SJCRH30 (cell line): Measurements from ENCODE around the gene KRT80. TPM values are rescaled to one million over a fixed set of nuclear protein-coding genes. Genes with fewer than 3 reads are reported as not detected.

ENCODE experiments used
- DNase-seq, 2 experiments: peaks; one replicate each; pipeline ENCODE4 v3.0.0-alpha.2; 2015 to 2020
- H3K27ac ChIP-seq: fragments of 250-450 bp; sonication (Bioruptor Pico); 2 replicates; pipeline ENCODE4 v1.5.1; 2020; ENCODE audit warnings: mild to moderate bottlenecking, moderate library complexity
- H3K27me3 ChIP-seq: fragments of 250-450 bp; sonication (Bioruptor Pico); 2 replicates; pipeline ENCODE4 v1.5.1; 2020; ENCODE audit warnings: mild to moderate bottlenecking, moderate library complexity
- H3K36me3 ChIP-seq: fragments of 250-450 bp; sonication (Bioruptor Pico); 2 replicates; pipeline ENCODE4 v1.5.1; 2020; ENCODE audit warnings: mild to moderate bottlenecking, moderate library complexity
- H3K4me1 ChIP-seq: fragments of 250-450 bp; sonication (Bioruptor Pico); 2 replicates; pipeline ENCODE4 v1.5.1; 2020; ENCODE audit warnings: mild to moderate bottlenecking, moderate library complexity
- H3K4me3 ChIP-seq: fragments of 250-450 bp; sonication (Bioruptor Pico); 2 replicates; pipeline ENCODE4 v1.5.1; 2020; ENCODE audit warnings: mild to moderate bottlenecking, moderate library complexity
- H3K9me3 ChIP-seq: fragments of 250-450 bp; sonication (Bioruptor Pico); replicated peaks from 2 replicates; pipeline ENCODE4 v1.5.1; 2020; ENCODE audit warnings: mild to moderate bottlenecking, moderate library complexity
- total RNA-seq: library from RNA; depleted of rRNA; stranded (reverse); fragments of >200 nt; shearing (Covaris generic); gene quantifications from 2 replicates; pipeline ENCODE4 v1.2.3, GENCODE V29; 2014; rRNA removed

KRT80 gene
- total RNA-seq, 1 experiment from 2014 or later: 45.7 TPM

DNA sequence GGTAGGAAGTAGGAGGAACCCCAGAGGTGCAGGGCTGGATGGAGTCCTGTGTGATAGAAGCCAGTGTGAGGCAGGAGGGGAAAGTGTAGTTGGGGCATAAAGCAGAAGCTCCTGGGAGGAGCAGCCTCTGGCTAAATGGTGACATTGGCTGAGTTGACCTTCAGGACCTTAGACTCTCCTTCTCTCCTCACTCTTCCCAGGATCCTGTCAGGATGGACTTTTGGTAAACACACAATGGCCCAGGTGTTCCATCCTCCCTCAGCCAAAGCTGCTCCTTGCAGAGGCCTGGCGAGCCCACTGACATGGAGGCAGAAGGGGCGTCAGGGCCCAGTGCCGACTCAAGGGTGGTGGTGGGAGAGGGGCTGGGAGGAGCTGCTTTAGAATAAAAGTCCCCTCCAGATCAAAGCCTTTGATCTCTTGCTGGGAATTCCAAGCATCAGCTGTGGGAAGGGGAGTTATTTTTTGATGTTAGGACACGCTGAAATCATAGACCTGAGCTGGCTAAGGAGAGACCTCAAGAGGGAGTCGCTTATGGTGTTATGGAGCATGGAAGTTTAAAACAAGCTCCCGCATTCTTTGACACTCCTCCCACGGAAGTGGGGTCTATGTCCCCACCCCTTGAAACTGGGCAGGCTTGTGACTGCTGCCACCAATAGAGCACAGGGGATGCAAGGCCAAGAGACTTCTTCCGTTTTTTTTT, 68.2 kb downstream of the KRT80 start:
- Histone ChIP-seq H3K27me3 (peaks cover 24% of the 10 kb centered on the region), H3K4me1 (peaks cover 14% of the 10 kb centered on the region; the same call in 1 of the 2 replicates), H3K4me3 (no peak overlapping the region), H3K27ac (no peak overlapping the region), H3K9me3 (no peaks in the 10 kb centered on the region), H3K36me3 (no peaks in the 10 kb centered on the region)
- DNase-seq: no peak

DNA sequence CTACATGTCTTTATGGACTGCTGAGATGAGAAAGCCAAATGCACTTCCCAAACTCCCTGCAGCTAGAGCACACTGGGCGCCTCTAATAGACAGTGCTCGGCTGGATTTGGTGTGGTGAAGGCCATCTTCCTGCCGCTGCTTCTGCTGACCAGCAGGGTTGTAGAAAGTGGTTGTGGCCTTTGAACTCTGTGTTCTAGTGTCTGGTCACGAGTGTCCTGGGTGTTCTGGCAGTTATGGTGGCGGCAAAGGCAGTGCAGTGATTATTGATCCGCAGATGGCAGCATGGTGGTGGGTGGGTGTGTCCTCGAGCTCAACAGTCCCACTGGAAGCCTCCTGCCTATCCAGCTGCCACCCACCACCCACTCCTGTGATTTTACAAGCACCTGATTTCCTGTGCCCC, 68.9 kb downstream of the KRT80 start:
- no peaks in the 10 kb centered on the region for H3K9me3 ChIP-seq
- DNase-seq: no peak

DNA sequence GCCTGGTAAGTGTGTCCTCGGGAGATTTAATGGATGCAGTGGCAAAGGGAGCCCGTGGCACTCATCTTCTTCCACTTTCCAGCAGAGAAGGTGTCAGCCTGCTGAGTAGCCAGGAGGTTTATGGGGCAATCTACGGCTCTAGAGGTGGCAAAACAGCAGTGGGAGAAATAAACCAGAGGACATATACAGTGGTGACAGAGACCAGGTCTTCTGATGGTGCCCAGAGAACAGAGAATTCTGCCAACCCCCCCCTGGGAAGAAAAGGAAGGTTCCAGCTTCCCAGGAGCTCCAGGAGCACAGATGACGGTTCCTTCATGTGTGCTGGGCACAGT, 69.3 kb downstream of the KRT80 start:
- H3K4me1 ChIP-seq: peaks cover 14% of the 10 kb centered on the region; the same call in 1 of the 2 replicates
- DNase-seq: no peak
- H3K9me3 ChIP-seq: no peaks in the 10 kb centered on the region
- H3K4me3 ChIP-seq: no peak overlapping the region
- no peak overlapping the region for H3K27ac ChIP-seq
- peaks cover 24% of the 10 kb centered on the region for H3K27me3 ChIP-seq
- H3K36me3 ChIP-seq: no peaks in the 10 kb centered on the region

More for the DNA sequence above, 68.9 kb downstream of the KRT80 start:
- no peak overlapping the region for H3K4me3 ChIP-seq
- peaks cover 14% of the 10 kb centered on the region; the same call in 1 of the 2 replicates for H3K4me1 ChIP-seq
- no peak overlapping the region for H3K27ac ChIP-seq
- peaks cover 24% of the 10 kb centered on the region for H3K27me3 ChIP-seq
- H3K36me3 ChIP-seq: no peaks in the 10 kb centered on the region

DNA sequence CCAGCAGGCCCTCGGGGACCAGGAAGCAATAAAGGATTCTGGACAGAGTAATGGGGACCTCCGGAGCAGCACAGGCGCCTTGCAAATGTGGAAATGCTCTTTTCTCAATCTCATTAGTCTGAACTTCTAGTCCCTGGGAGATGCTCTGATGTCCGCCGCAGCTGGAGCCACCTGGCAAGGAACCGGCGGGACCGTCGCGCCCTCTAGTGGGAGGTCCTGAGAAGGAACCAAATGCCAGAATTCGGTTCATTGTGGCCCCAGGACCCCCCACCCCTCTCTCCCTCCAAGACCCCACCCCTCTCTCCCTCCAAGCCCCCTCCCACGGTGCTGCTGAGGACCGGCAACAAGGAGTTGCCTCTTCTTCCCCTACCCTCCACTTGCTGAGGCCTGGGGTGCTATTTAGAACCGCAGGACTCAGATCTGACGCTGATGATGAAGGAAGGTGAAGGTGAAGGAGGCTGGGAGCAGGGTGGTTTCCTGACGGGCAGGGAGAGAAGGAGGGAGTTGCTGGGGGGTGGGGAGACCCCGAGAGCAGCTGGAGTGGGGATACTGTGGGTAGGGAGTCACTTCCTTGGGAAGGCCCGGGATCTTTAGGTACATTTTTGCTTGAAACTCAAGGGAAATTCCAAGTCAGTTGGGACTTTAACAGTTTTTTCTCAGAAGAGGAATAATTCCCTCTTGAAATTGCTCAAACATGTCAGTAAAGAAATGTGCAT, 69.8 kb downstream of the KRT80 start:
- H3K4me1 ChIP-seq: peaks cover 14% of the 10 kb centered on the region; the same call in 1 of the 2 replicates
- H3K9me3 ChIP-seq: no peaks in the 10 kb centered on the region
- peak; percentile 64 to 77 for DNase-seq
- no peaks in the 10 kb centered on the region for H3K36me3 ChIP-seq
- no peak overlapping the region for H3K4me3 ChIP-seq
- H3K27ac ChIP-seq: no peak overlapping the region
- peaks cover 24% of the 10 kb centered on the region for H3K27me3 ChIP-seq

DNA sequence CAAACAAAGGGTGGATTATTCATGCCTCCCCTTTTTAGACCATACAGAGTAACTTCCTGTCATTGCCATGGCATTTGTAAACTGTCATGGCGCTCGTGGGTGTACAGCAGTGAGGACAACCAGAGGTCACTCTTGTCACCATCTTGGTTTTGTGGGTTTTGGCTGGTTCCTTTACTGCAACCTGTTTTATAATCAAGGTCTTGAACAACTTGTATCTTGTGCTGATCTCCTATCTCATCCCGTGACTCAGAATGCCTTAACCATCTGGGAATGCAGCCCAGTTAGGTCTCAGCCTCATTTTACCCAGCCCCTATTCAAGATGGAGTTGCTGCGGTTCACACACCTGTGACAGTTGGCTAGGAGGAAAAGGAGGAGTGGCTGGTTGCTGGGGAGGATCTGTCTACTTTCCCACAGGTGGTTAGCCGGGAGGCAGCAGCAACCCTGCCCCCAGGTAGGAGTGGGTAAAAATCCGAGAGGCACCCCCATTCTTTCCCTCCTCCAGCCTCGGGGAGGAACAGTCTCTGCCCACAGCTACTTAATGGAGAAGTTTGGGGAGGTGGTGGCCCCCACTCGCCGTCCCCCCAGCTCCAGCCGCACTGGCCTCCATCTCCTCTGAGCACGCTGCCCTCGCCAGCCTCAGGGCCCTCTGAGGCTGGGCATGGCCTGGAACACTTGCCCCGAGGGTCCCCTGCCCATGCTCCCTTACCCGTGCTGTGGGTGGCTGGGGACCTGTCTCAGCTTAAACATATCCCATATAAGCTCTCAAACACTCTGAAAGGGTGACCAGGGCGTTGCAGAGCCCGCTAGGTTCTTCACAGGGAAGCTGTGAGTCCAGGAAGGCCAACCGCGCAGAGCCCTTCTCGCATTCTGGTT, 70.6 kb downstream of the KRT80 start:
- Histone ChIP-seq H3K27ac (no peak overlapping the region), H3K9me3 (no peaks in the 10 kb centered on the region), H3K4me1 (peaks cover 7% of the 10 kb centered on the region; the same call in 1 of the 2 replicates), H3K36me3 (no peaks in the 10 kb centered on the region), H3K4me3 (no peak overlapping the region), H3K27me3 (peaks cover 24% of the 10 kb centered on the region)
- no peak for DNase-seq

DNA sequence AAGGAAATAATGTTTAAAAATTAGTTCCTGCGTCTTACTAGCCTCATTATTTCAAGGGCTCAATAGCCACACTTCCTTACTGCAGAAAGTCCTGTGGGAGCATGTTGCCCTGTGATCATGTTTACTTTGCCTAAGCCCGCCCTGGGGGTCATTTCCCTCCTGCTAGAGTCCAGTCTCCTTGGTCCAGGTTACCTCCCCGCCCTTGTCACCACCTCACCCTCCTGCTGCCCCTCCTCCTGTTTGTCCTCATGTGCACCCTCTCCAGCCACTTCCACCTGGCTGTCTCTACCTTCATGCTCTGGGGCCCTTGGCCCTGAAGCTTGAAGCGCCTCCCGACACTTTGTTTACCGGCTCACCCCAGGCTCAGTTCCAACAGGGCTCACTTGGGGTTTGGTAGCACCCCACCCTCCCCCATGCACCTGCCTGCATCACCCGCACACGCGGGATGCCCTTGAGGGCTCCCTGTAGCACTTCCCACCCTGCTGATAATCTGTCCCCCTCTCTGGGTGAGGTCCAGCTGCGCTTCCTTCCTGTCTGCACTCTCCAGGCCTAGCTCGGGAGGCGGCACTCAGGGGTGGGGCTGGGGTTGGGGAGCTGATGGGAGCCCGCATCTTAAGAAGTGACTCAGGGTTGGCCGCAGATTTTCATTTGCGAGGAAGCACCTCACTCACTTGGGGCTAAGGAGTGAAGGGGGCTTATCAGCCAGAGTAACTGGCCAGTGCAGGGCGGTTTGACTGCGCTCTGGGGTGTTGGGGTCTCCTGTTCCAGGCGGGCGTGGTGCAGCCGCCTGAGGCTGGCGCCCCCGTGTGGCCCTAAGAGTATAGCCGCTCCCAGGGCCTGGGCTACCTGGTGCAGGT, 72.2 kb downstream of the KRT80 start:
- Histone ChIP-seq H3K4me1 (no peaks in the 10 kb centered on the region), H3K27me3 (peaks cover 15% of the 10 kb centered on the region), H3K36me3 (no peaks in the 10 kb centered on the region), H3K27ac (no peak overlapping the region), H3K9me3 (no peaks in the 10 kb centered on the region), H3K4me3 (no peak overlapping the region)
- peak in 1 of 2 experiments; percentile 52 for DNase-seq

Other genes starting within 250 kb of the KRT80 start
- 19.8 and 22.4 TPM in 2 replicates for gene ACVR1B, start 240.3 kb downstream of the KRT80 start, total RNA-seq
- 3.3 and 4.5 TPM in 2 replicates for gene TAMALIN, start 185.1 kb downstream of the KRT80 start, total RNA-seq
- gene NR4A1, start 140.6 kb downstream of the KRT80 start, total RNA-seq: 9.2 and 10.0 TPM in 2 replicates
- gene ATG101, start 122.0 kb downstream of the KRT80 start, total RNA-seq: 48.6 and 52.1 TPM in 2 replicates
- not detected in 2 replicates for gene SMIM41, start 112.3 kb downstream of the KRT80 start, total RNA-seq
- gene KRT7, start 41.2 kb upstream of the KRT80 start, total RNA-seq: 1.5 and 2.8 TPM in 2 replicates
- gene KRT86, start 82.6 kb upstream of the KRT80 start, total RNA-seq: 0.25 and 0.30 TPM in 2 replicates
- gene KRT81, start 99.5 kb upstream of the KRT80 start, total RNA-seq: 0.06 TPM in 1 of 2 replicates, not detected in the other
- gene KRT83, start 129.4 kb upstream of the KRT80 start, total RNA-seq: not detected in 2 replicates
- not detected in 2 replicates for gene KRT85, start 175.5 kb upstream of the KRT80 start, total RNA-seq
- not detected in 2 replicates for gene KRT84, start 193.6 kb upstream of the KRT80 start, total RNA-seq
- gene KRT82, start 214.3 kb upstream of the KRT80 start, total RNA-seq: not detected in 2 replicates
- not detected in 2 replicates for gene KRT75, start 242.4 kb upstream of the KRT80 start, total RNA-seq